GM18861 (cell line): ENCODE measurements around the gene CBR3.
"Not testable (repeated sequence)": the region's sequence is repeated elsewhere in the genome, so short reads cannot be mapped to it uniquely, and the experiment has no call there.

Source experiments
- ATAC-seq: cut with Tn5 transposase; IDR thresholded peaks from one replicate; pipeline ENCODE4 v1.9.1; 2021; ENCODE audit not compliant: unreplicated experiment

The CBR3 gene

GRCh38 chr21:36117286-36117741 is 17.6 kb upstream of the CBR3 start:
- ATAC-seq, result no peak

- ATAC-seq, result no peak
Observed at GRCh38 chr21:36120304-36120888, 14.5 kb upstream of the CBR3 start.

- ATAC-seq, result no peak
Observed at GRCh38 chr21:36122977-36123376, 11.9 kb upstream of the CBR3 start.

- no peak for ATAC-seq
Observed at GRCh38 chr21:36124395-36124794, 10.5 kb upstream of the CBR3 start.

- ATAC-seq, result no peak
Observed at GRCh38 chr21:36125512-36126207, 9.2 kb upstream of the CBR3 start.

- no peak for ATAC-seq
Observed at GRCh38 chr21:36126208-36126565, 8.7 kb upstream of the CBR3 start.

- ATAC-seq, result no peak
Observed at GRCh38 chr21:36126621-36127110, 8.2 kb upstream of the CBR3 start.

- ATAC-seq, result no peak
Observed at GRCh38 chr21:36127250-36127904, 7.5 kb upstream of the CBR3 start.

GRCh38 chr21:36127977-36128376 is 6.9 kb upstream of the CBR3 start:
- no peak for ATAC-seq

GRCh38 chr21:36129219-36129618 is 5.7 kb upstream of the CBR3 start:
- no peak for ATAC-seq

- not testable (repeated sequence) for ATAC-seq
Observed at GRCh38 chr21:36130414-36130762, 4.5 kb upstream of the CBR3 start.

GRCh38 chr21:36130839-36131238 is 4.0 kb upstream of the CBR3 start:
- ATAC-seq, result not testable (repeated sequence)

- no peak for ATAC-seq
Observed at GRCh38 chr21:36132696-36133095, 2.2 kb upstream of the CBR3 start.

- ATAC-seq, result no peak
Observed at GRCh38 chr21:36135391-36136102, 668 bp downstream of the CBR3 start.

GRCh38 chr21:36139791-36140190 is 4.9 kb downstream of the CBR3 start:
- not testable (repeated sequence) for ATAC-seq

GRCh38 chr21:36141513-36141925 is 6.6 kb downstream of the CBR3 start:
- peak; percentile 85 for ATAC-seq

- ATAC-seq, result not testable (repeated sequence)
Observed at GRCh38 chr21:36144233-36144632, 9.4 kb downstream of the CBR3 start.

GRCh38 chr21:36145259-36145658 is 10.4 kb downstream of the CBR3 start:
- no peak for ATAC-seq

GRCh38 chr21:36147911-36148310 is 13.0 kb downstream of the CBR3 start:
- no peak for ATAC-seq

GRCh38 chr21:36148886-36149285 is 14.0 kb downstream of the CBR3 start:
- ATAC-seq, result no peak
